Endometrium (tissue), 2 donors: ENCODE measurements around the gene MGAT1.
A peak's percentile ranks its signal among the peaks of the same experiment; 100 is the strongest.
"Not testable (repeated sequence)": the region's sequence is repeated elsewhere in the genome, so short reads cannot be mapped to it uniquely, and the experiment has no call there.

Experiments
- FAIRE-seq: peaks from 2 replicates; lab custom pipeline; 2012; peaks lifted over from hg19 to GRCh38; lab: Jason Lieb, UNC
- donor health status: control.
- donor health status: control.

MGAT1 gene

DNA sequence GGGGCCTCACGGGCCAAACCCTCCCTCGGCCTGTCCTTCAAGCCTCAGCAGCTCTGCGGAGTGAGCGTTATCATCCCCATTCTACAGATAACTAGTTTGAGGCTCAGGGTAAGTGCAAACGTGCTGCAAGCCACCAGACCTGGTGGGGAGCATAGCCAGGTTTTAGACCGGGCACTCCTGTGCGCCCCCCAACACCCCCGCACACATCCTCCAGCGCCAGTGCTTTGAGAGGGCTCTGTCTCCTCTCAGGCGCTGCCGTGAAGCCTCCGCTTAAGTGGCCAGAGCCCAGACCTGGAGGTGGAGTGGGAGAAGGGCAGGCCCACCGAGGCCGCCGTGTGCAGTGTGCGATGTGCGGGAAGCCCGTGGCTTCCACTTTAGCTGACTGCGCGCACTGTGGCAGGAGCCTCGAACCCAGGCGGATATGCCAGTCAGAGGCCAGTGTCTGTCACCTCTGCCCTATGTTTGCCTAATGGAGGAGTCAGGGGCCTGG, 1.6 kb upstream of the MGAT1 start:
- no peak for FAIRE-seq

DNA sequence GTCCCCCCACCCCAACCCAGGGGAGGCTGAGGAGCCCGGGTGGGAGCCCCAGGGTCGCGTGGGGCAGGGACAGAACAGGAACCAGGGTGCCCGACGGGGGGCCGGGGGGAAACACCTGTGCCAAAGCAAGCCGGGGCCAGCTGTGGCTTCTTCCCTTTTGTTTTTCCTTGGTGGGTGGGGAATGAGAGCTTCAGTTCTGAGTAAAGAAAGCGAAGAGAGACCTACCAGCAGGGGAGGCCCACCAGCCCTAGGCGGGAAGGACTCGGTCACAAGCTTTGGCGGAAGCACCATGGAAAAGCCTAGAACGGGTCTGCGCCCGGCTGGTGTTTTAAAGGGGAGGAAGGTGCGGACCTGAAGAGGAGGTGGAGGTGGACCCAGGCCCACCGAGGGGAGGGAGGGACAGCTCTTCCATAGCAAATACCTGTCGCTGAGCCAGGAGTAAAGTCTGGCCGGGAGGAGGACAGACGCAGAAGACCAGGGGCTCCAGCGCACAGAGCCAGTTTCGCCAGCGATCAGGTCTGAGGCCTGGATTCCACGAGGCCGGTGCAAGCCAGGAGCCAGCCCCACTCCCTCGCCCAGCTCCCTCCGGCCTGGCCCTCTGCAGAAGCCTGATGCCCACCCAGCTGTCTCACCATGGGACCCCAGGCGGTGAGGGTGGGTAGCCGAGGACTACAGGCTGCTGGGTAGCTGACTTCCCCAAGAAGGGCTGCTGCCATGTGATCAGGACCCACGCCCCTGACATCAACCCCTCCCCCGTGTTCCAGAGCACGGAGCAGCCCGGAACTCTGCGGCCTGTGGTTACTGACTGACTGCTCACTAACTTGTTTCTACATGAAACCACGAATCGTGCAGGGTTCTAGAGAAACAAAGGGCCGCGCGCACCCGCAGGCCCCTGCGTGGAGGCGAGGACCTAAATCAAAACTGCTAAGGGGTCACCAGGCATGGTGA, 849 bp upstream of the MGAT1 start:
- no peak for FAIRE-seq

DNA sequence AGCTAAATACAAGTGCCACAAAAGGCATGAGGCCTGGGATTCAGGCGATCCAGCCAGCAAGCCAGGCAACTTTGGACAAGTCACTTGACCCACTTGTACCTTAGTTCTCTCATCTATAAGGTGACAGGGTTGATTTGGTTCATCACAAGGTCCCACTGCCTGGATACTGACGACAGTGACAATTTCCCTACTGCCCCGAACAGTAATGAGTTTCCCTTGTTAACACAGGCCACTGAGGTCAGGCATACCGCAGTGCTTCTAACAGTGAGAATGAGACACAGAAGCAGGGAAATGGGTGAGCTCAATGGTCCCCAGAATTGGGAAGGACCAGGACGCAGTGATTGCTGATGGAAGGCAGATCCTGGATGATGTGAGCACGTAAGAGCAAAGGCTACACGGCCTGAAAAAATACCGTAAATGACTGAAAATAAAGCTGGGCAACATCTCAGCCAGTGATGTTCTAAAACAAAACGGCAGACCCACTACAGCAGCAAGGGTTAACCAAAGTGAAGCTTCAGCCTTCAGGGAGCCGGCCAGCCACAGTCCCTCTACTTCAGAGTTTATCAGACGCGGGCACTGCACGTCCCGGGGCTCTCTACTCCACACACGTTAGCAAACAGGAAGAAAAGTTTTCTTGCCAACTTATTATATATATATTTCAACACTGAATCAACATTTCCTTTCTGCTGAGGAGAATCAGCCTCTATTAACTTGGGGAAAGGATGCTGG, 846 bp downstream of the MGAT1 start:
- no peak for FAIRE-seq

DNA sequence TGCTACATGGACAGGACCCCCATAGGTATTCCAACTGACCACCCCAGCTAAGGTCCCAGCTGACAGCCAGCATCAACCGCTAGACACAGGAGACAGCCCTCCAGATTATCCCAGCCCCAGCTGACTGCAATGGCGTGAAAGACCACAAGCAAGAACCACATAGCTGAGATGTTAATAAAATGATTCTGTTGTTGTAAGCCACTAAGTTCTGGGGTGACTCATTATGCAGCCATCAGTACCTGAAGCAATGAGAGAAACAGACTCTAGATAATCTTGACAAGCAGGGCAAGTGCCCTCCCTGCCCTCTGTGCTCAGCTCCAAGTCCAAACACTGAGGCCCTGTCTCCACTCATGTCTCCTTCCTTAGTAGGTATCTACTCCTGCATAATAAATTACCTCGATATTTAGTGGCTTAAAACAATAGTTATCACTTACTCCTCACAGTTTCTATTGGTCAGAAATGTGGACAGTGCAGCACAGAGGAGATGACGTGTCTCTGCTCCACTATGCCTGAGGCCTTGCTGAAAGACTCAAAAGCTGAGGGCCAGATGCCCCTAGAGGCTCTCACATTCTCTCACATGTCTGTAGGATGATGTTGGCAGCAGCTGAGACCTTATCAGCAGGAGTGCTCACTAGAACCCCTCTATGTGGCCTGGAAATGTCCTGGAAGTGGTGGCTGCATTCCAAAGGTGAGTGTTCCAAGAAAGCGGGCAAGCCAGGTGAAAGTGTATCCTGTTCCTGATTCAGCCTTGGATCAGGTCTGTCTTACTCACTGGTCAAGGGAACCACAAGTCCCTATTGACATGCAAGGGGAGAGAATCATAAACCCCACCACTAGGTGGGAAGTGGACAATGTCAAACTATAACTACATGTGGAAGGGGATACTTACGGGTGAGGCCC, 2.5 kb downstream of the MGAT1 start:
- FAIRE-seq = no peak

DNA sequence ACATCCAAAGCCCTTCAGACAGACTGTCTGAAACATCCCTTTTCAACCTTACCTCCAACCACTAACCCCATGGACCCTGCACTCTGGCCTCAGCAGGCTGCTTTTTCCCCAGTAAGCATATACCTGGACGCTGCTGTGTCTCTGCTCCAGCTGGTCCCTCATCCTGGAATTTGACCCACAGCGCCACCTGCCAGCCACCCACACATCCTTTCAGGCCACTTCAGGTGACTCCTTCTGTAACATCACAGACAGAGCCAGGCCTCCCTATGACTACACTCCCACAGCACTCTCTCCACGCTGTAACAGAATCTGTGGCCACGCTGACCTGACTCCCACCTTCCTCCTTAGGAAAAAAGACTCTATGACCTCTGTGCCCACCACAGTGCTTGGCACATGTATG, 3.4 kb downstream of the MGAT1 start:
- no peak for FAIRE-seq

DNA sequence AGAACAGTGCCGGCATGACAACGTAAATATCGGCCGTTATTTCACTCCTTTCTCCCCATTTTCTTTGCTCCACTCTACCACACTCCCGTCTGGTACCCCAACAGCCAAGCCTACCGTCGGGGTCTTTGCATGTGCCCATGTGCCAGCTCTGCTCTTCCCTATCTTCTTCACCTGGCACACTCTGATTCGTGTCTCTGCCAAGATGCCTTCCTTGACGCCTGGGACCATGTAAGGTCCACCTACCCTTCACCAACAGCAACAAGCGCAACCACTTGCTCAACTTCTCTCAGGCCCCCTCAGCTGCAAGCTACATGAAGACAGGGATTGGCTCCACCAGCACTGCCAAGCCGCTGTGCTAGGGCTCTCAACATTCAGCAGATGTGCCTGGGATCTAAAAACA, 4.4 kb downstream of the MGAT1 start:
- FAIRE-seq = no peak

DNA sequence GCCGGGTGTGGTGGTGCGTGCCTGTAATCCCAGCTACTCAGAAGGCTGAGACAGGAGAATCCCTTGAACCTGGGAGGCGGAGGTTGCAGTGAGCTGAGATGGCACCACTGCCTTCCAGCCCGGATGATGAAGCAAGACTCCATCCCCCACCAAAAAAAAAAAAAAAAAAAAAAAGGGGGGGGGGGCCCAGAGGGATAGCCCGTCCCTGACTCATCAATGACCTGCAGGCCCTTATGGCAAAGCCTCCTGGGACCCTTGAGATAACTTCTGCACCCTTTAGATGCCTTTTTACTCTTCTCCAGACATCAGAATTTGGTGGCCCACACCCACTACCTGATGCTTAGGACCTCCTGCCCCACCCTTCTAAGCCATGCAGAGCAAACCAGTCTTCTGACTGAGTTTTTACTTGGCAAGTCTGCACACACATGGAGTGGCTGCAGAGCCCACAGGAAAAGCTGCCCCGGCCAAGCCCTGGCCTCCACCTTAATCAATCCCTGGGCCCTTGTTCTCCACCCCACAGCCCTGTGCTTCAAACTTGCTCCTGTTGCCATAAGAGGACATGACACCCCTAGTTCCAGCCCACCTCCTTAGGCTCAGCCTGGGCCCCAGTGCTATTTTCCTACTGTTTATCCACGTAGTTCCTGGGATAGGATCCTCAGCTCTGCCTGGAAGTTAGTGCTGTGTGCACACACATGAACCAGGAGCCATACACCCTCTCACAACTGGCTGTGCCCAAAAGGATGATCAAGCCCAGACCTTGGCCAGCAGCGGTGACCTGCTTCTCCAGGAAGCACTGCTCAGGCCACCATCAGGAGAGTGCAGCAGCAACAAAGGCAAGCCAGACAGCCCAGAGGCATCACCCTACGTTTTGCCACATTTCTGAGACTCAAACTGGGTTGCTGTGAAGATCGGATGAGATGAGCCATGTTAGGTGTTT, 5.1 kb downstream of the MGAT1 start:
- FAIRE-seq = no peak

DNA sequence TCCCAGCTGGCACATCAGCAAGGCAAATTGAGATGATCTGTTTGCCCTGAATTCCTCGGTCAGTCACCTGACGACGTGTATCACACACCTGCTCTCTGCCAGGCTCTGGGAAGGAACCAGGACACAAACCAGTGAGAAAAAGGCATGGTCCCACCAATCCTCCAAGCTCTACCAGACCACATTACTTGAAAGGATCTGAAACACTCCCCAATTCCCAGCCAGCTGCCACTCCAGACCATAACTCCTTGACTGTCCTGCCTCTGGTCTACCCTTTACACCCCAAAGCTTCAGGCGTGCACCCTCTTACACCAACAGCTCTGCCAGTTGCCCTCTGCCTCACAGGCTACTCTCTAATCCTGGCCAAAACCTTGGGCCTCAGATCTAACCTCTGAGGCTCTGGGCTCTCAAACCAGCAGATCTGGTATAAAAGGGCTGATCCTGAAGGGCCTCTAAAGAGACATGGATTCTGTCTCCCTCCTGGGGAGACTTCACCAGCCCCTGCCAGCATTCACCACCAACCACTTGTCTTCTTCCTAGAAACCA, 6.8 kb downstream of the MGAT1 start:
- FAIRE-seq = no peak

DNA sequence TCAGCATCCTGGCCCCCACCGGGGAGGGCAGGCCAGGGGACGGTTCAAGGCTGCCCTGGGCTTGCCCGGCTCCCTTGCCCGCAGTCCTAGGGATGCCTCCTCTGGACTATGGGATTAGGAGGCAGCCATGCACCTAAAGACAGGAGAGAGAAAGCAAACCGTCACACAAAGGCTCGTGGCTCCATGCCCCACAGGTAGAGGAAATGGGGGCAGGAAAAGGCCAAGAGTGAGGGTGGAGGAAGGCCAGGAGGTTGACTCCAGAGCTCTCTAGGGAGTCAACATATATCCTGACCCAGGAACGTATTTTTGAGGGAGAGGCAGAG, 9.7 kb downstream of the MGAT1 start:
- no peak for FAIRE-seq

DNA sequence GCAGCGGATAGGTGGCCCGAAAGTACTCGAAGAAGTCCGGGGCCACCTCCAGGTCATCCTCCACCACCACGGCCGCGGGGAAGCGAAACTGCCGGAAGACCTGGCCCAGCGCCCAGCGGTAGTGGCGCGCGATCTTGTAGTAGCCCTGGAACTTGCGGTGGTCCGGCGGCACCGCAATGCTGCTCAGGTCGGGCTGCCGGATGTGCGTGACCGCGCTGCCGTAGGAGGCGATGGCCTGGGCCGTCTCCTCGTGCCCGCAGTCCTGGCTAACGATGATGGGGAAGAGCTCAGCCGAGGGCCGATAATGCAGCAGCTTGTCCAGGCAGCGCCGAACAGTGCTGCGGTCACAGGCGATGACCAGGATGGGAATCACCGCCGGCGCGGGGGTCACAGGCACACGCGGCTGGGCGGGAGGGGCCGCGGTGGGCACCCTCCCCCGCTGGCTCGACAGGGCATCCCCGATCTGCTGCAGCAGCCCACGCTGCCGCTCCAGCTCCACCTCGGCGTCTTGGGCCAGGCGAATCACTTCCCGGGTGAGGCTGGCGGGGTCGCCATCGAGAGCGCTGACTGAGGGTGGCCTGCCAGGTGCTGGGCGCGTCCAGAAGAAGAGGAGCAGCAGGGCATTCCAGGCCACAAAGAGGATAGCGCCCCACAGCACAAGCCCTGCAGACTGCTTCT, 10.2 kb downstream of the MGAT1 start:
- FAIRE-seq = no peak

DNA sequence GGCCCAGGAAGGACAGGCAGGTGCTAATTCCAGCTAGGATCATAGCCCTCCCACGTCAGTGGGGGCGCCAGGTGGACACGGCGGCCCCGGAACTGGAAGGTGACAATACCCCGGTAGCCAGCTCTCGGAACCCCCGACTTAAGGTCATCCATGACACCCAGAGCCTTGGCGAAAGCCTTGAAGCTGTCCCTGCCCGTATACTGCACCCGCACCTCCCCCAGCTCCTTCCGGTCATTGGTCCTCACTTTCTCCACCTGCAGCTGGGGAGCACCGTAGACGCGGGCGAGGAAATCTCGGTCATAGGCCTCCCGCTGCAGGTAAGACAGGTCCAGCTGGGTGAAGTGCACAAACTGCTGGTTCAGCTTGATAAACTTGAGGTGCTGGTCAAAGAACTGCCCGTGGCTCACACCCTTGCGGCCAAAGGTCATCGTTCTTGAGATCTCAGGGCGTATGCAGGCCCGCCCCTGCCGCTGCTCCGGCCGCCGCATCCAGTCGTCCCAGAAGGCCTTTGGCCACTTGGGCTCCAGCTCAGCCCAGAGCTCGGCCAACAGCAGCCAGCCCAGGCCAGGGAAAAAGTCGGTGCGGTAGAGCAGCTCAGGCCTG, 10.9 kb downstream of the MGAT1 start:
- FAIRE-seq = no peak

DNA sequence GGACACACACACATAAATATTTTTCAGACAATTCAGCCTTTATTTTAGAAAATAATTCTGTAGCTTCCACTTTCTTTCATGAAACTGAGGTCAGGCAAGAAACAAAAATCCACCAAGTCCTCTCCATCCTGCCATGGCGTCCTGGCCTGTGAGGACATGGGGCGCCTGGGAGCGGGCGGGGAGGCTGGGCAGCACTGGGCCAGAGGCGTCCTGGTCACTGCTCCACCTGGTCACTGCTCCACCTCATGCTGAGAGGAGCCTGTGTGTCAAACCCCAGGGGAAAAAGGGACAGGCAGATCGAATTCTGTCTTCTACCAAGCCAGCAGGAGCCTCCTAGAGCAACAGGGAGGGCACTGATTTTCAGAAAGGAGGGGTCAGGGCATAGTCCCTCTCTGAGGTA, 12.1 kb downstream of the MGAT1 start:
- FAIRE-seq = no peak

DNA sequence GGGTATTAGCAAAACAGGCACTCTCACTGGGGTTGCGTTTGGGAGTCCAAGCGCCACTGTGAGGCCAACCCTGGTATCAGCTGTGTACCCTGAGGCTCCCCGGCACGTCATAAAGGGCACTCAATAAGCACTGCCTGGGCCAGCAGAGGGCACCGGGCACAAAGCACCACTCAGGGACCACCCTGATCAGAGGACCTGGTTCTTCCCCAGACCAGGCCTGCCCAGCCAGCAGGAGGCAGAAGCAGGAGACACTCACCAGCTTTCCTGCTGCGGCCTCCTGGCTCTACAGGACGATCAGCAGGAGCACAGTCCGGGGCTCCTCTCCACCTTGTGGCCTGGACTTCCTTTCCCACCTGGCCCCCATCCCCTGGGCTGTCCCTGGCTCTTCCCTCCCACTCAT, 12.6 kb downstream of the MGAT1 start:
- FAIRE-seq = no peak

DNA sequence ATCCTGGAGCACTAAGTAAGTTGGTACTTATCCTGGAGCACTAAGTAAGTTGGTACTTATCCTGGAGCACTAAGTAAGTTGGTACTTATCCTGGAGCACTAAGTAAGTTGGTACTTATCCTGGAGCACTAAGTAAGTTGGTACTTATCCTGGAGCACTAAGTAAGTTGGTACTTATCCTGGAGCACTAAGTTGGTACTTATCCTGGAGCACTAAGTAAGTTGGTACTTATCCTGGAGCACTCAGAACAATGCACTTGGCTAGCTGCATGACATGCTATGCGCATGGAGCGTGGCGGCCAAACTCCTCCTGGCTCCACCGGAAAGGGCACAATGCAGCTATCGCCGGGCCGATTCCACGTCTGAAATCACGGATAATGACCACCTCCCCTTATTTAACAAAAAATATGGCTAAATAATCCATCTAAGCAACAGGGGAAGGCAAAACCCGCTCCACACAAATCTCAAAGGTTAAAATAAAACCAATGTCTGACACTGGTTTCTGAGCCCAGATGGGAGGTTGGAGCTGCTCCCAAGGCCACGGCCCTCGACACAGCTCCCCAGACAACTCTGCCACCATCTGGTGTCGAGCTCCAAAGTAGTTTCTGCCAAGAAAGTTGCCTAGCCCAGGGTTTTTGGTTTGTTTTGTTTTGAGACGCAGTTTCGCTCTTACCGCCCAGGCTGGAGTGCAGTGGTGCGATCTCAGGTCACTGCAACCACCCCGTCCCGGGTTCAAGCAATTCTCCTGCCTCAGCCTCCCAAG, 13.8 kb downstream of the MGAT1 start:
- not testable (repeated sequence) for FAIRE-seq

DNA sequence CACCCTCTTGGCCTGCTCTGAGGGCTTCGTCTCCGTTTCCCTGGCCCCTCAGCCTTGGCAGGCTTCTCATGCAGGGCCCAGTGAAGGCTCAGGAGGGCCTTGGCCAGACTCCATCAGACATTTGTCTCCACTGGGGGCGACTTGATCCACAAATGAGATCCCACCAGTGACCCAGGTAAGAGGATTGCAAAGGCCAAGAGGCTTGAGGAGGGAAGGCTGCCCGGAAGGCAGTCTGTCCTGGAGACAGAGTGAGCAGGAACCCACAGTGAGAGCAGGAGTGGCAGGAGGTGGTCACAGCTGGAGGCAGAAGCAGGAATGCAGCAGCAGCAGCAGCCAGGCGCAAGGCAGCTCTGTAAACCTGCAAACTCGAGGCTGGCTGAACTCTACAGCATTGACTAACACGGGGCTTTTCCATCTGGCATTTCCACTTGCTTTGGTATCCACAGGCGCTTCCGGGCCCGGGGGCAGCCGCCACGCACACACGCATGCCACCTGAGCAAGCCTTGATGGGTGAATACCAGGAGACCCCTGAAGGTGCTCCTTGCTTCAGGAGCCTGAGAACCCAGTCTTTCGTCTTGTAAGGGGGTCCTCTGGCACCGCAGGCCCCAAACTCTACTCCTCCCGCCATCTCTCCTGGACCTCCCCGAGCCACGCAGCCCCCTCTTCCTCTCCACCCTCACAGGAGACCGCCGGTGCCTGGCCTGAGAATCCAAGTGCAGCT, 14.7 kb downstream of the MGAT1 start:
- FAIRE-seq = no peak

DNA sequence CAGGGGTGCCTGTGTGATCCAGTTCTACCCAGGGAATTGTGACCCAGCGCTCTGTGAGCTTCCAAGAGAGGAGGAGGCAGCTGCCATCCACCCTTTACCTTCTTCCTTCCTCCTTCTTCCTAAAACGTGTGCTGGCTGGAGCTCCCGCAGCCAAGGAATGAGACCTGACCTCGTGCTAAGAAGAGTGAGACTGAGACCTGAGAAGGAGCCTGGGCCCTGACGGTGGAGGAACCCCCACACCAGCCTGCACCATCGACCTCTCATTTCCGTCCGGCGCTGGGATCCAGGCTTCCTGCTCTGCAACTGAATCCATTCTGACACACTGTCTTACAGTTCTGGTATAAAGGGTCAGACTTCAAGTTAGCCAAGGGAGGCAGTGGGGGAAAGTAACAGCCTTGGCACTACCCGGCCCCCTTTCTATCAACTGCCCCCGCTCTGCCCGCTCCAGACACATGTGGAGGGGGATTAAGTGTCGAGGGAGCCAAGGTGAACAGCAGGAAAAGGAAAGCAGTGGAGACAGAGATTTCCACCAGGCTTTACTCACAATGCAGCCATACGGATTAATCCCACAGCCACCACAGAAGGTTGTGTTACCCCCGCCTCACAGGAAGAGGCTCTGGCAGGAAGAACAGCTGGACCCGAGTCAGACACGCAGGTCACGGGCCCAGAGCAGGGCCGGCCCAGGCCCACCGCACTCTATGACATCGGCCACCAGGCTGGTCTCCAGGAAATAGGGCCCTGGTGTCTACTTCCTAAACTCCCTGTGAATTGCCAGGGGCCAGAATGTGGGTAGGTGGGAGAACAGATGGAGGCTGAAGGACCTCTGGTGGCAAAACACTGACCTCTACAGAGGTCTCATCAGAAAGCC, 15.8 kb downstream of the MGAT1 start:
- FAIRE-seq = no peak

DNA sequence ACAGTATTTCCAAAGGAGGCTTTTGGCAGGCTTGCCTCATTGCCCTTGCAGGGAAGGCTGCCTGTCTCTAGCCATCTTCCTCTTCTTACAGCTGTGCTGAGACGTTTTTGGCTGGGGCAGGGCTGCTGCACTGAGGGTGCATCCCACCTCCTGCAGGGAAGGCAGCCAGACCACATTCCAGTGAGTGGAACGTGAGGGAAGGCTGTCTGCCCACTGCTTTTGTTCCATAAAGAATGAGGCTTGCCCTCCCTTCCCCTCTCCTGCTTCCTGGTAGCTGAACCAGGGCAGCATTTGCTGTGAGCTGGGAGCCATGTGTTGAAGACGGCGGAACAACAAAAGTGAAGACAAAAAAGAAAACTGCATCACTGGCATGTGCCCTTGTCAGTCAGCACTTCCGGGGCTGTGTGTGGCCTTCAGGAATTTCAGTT, 16.8 kb downstream of the MGAT1 start:
- FAIRE-seq = peak; percentile 23
